ENCODE data around the gene TOMM40L.

DNA sequence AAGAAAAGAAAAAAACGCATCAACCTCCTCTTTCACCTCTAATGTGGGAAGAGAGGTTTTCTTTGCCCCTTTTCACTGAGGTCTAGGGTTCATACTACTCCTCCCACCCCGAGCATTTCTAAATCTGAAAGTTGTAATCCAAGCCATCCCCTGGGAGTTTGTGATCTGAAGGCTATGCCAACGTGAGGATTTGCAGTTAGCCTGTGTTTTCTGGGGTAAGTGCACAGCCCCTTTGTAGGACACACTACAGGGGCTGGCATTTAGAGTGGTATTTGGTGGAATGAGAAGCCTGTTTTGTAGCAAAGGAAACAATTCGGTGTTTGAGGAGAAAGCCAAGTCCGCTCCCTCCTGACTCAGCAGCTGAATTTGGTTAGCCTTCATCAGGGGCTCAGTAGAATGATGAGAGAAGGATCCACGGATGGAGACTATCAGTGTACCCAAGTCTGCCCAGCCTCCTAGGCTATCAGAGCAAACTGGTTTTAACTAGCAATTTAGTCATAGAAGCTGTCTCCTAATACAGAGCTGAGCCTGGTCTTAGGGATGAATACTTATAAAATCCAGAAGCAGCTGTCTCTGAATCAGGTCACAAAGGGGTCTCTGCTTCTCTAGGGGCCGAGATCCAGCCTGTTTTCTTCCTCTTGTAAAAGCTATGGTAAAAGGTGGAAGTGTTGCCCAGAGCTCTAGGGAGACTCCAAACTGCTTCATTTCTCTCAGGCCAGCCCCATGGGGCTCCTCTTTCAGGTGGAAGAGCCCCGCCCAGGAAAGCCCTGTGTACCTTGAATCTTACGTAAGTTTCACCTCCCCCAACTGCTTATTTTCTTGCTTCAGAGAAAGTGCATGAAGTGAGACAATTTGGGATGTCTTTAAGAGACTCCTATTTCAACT lies 34.8 kb downstream of the TOMM40L start:
- TF ChIP-seq CTCF (IDR thresholded peaks at IDR 0.05) (no peak), POLR2A (IDR thresholded peaks at IDR 0.05) (no peak)

Data from thyroid gland (tissue), 4 donors.